Psoas muscle (tissue), 8 donors: ENCODE data around the gene RRBP1. TPM values are rescaled to one million over a fixed set of nuclear protein-coding genes. Genes with fewer than 3 reads are reported as not detected.
A peak's percentile ranks its signal among the peaks of the same experiment; 100 is the strongest.

Experiments used
- ATAC-seq, 4 donors: fragments of 200-7000 bp; cut with Tn5 transposase; one replicate each; pipeline ENCODE4 v1.9.1; 2020; ENCODE audit warnings: moderate library complexity in 3 of 4, mild to moderate bottlenecking in 2 of 4
- DNase-seq, 2 donors: peaks; one replicate each; pipeline ENCODE4 v3.0.0-alpha.2; 2020
- H3K27ac ChIP-seq: fragments of 200-600 bp; one replicate; pipeline ENCODE4 v1.8.0; 2022
- H3K27me3 ChIP-seq, 3 donors: fragments of 200-600 bp in 1 of 3; one replicate each; pipeline versions ENCODE4 v1.6.1 to v1.8.0; 2013 to 2022; ENCODE audit warnings: low read length in 2 of 3, mild to moderate bottlenecking in 2 of 3, moderate library complexity in 1 of 3; ENCODE audit not compliant: insufficient read depth in 3 of 3
- H3K36me3 ChIP-seq, 2 donors: fragments of 200-600 bp in 1 of 2; one replicate each; pipeline versions ENCODE4 v1.6.1 to v1.8.0; 2013 to 2022; ENCODE audit warnings: low read depth in 1 of 2, mild to moderate bottlenecking in 1 of 2, moderate library complexity in 1 of 2; ENCODE audit not compliant: insufficient read depth in 1 of 2
- H3K4me1 ChIP-seq: fragments of 200-600 bp; one replicate; pipeline ENCODE4 v1.8.0; 2022
- H3K4me3 ChIP-seq: fragments of 200-600 bp; one replicate; pipeline ENCODE4 v1.8.0; 2022; ENCODE audit warnings: mild to moderate bottlenecking
- H3K9me3 ChIP-seq: fragments of 200-600 bp; one replicate; pipeline ENCODE4 v1.8.0; 2022
- WGBS, 3 donors: extraction: QIAGEN DNeasy Blood & Tissue Kit; methylation state at CpG; one replicate each; pipeline versions ENCODE4 v1.1.6 to v1.1.7; 2013; 5-methylcytosine and 5-hydroxymethylcytosine counted together
- intact Hi-C, 2 donors: fragments of 100-400 bp; cut with DNase I; formaldehyde crosslinking; loops; one replicate each; pipeline versions ENCODE4 v1.11.0 to v1.14.2; 2022
- polyA plus RNA-seq, 3 donors: library from polyadenylated mRNA; stranded (reverse); fragments of 200-250 nt; gene quantifications; one replicate each; pipeline ENCODE4 v1.2.3, GENCODE V29; 2013
- total RNA-seq, 4 donors: library from RNA; stranded (reverse); fragmentation: NEBNext Ultra II Directional in 2 of 4; extraction: Animal tissue kit (Norgen Biotek cat#: 25700) in 2 of 4; gene quantifications; one replicate each; pipeline versions ENCODE4 v1.2.1 to v1.2.4, GENCODE V29; 2021 to 2023
- TF ChIP-seq, protein P1 (sequence below): fragments of 200-600 bp; IDR thresholded peaks from one replicate; pipeline ENCODE4 v1.8.0; 2022; ENCODE audit warnings: antibody characterized with exemption
- donor health status: healthy with polysubstance abuse.
- donor health status: DM: no; HTN: no; CAD: no; lungs with moderate emphysema.
- donor health status: Bipolar disorder and iron deficiency.
- donor health status: healthy.
- donor health status: DM: yes; HTN: yes; CAD: no.
- donor health status: DM: no; HTN: no; CAD: no.
- donor health status: DM: no; HTN: no; CAD: no.
- donor health status: DM: yes; HTN: yes; CAD: no.

Gene RRBP1
- total and polyA plus RNA-seq, 7 donors: 14.2 to 40.8 (median 21.8) TPM

DNA sequence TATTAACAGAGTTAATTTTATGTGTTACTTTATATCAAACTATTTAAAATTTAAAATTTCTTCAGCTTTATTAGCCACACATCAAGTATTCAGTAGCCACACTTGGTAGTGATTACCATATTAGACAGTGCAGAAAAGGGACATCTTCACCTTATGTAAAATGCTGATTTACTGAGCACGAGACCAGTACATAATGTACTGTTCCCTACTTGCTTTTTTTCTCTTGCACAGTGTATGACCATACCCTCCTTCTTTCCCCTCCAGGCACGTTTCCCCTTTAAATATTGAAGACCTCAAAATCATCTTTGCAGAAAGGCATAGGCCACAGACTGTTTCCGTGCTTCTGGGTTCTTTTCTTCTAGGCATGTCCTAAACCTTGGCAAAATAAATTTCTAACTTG, 94.2 kb downstream of the RRBP1 start:
- Histone ChIP-seq H3K27ac (no peak overlapping the region), H3K36me3 (no peaks in the 10 kb centered on the region), H3K9me3 (no peaks in the 10 kb centered on the region), H3K27me3 (no peaks in the 10 kb centered on the region), H3K4me1 (peaks cover 47% of the 10 kb centered on the region), H3K4me3 (no peak overlapping the region)
- WGBS, 3 donors: 60 to 93% (median 82%) methylated on average over 3 of the region's 3 CpGs
- intact Hi-C loops: no loop called here
- ATAC-seq: no peak
- TF ChIP-seq, protein P1, sequence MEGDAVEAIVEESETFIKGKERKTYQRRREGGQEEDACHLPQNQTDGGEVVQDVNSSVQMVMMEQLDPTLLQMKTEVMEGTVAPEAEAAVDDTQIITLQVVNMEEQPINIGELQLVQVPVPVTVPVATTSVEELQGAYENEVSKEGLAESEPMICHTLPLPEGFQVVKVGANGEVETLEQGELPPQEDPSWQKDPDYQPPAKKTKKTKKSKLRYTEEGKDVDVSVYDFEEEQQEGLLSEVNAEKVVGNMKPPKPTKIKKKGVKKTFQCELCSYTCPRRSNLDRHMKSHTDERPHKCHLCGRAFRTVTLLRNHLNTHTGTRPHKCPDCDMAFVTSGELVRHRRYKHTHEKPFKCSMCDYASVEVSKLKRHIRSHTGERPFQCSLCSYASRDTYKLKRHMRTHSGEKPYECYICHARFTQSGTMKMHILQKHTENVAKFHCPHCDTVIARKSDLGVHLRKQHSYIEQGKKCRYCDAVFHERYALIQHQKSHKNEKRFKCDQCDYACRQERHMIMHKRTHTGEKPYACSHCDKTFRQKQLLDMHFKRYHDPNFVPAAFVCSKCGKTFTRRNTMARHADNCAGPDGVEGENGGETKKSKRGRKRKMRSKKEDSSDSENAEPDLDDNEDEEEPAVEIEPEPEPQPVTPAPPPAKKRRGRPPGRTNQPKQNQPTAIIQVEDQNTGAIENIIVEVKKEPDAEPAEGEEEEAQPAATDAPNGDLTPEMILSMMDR: no peak
- DNase-seq: no peak

- no peaks in the 10 kb centered on the region for H3K36me3 ChIP-seq
- no peak overlapping the region for H3K27ac ChIP-seq
- intact Hi-C loops: no loop called here
- no peak for ATAC-seq
- DNase-seq: no peak
- WGBS, 3 donors: 94 to 100% (median 97%) methylated on average over 1 of the region's 1 CpG
- TF ChIP-seq, protein P1: no peak
- no peak overlapping the region for H3K4me3 ChIP-seq
- no peaks in the 10 kb centered on the region for H3K9me3 ChIP-seq
- no peaks in the 10 kb centered on the region for H3K27me3 ChIP-seq
- H3K4me1 ChIP-seq: peaks cover 53% of the 10 kb centered on the region
Observed at GRCh38 chr20:17587148-17587547, 94.9 kb downstream of the RRBP1 start.

GRCh38 chr20:17586250-17586649, 95.8 kb downstream of the RRBP1 start:
- ATAC-seq (peak in 1 of 4 donors; percentile 36), DNase-seq (no peak)
- 52 to 76% (median 59%) methylated on average over 2 of the region's 2 CpGs for WGBS, 3 donors
- Histone ChIP-seq H3K4me3 (no peak overlapping the region), H3K27ac (no peak overlapping the region), H3K9me3 (no peaks in the 10 kb centered on the region), H3K36me3 (no peaks in the 10 kb centered on the region), H3K27me3 (no peaks in the 10 kb centered on the region), H3K4me1 (peaks cover 53% of the 10 kb centered on the region)
- intact Hi-C loops: no loop called here
- TF ChIP-seq, protein P1: no peak

DNA sequence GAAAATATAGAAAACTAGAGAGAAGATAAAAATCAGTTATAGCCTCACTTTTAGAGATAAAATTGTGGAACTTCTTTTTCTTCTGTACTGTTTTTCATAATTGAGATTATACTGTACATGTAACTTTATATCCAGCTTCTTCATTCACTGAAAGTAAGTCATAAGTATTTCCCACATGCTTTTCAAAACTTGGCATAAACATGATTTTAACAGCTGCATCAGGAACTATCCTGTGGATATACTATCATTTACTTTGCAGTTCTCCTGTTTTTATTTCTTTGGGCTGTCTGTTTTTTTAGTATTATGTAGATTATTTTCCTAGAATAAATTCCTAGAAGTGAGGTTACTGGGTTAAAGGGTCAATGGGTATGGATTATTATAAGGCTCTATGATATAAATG, 97.4 kb downstream of the RRBP1 start:
- Histone ChIP-seq H3K4me1 (peaks cover 45% of the 10 kb centered on the region), H3K27ac (peak overlapping the region; percentile 5), H3K9me3 (no peaks in the 10 kb centered on the region), H3K4me3 (no peak overlapping the region), H3K36me3 (no peaks in the 10 kb centered on the region), H3K27me3 (no peaks in the 10 kb centered on the region)
- TF ChIP-seq, protein P1: no peak
- ATAC-seq (peak in 1 of 4 donors; percentile 45), DNase-seq (no peak)
- intact Hi-C loops: no loop called here

DNA sequence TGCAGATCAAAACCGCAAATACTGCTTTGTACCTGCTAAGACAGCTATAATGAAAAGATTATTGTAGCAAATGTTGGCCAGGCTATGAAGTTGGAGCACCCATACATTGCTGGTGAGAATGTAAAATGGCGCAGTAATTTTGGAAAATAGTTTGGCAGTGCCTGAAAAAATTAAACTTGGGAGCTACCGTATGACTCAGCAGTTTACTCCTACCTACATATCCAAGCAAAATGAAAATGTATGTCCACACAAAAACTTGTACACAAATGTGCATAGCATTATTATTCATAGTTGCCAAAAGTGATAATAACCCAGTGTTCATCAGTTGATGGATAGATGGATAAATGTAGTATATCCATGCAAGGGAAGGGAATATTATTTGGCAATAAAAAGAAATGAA, 98.9 kb downstream of the RRBP1 start:
- Histone ChIP-seq H3K27me3 (no peaks in the 10 kb centered on the region), H3K36me3 (no peaks in the 10 kb centered on the region), H3K27ac (no peak overlapping the region), H3K9me3 (no peaks in the 10 kb centered on the region), H3K4me1 (peaks cover 45% of the 10 kb centered on the region), H3K4me3 (no peak overlapping the region)
- ATAC-seq (no peak), DNase-seq (no peak)
- WGBS, 3 donors: 96 to 100% (median 98%) methylated on average over 3 of the region's 3 CpGs
- TF ChIP-seq, protein P1: no peak
- intact Hi-C loops: no loop called here
